ENCODE data around the gene GOSR2.

GOSR2 gene

DNA sequence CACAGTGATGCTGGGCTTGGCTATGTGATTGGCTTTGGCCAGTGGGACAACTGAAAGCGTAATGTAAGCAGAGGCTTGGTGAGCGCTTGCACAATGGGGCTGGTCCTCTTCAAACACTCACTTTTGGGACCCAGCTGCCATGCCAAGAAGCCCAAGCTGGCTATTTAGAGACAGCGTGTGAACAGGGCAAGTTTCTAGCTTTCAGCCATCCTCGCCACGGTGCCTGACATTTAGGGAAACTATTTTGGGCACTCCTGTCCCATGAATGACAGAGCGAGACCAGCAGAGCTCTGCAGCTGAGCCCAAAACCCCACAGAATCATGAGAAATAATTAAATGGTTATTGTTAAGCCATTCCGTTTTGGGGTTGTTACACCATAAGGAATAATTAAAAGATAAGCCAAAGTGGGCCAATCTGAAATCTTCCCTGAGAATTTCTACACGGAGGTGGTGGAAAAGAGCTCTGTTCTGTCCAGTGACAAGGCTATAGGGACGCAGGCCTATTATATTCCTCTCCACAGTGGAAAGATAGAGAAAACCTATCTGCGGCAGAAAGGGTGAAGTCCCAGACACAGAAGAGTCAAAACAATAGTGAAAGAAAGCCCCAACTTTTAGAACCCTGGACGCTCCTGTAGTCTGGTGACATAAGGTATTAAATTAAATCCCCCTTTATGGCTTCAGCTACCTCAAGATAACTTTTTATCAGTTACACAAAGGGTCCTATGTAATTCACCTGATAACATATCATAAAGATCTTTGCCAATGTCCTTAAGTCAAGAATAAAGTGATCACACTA lies 66.9 kb downstream of the GOSR2 start:
- Histone ChIP-seq H3K9me3 (ENCODE audit: control insufficient read depth, low read length) (no peaks in the 10 kb centered on the region), H3K9ac (ENCODE audit: low read length) (no peak overlapping the region), H3K36me3 (ENCODE audit: control insufficient read depth, insufficient read depth, low read length) (no peaks in the 10 kb centered on the region), H3K4me1 (ENCODE audit: control insufficient read depth, insufficient read depth, low read length) (no peaks in the 10 kb centered on the region), H3K27me3 (ENCODE audit: control insufficient read depth, insufficient read depth, low read length) (no peaks in the 10 kb centered on the region), H3K4me3 (ENCODE audit: low read length) (no peak overlapping the region)

- H3K27me3 ChIP-seq (ENCODE audit: control insufficient read depth, insufficient read depth, low read length) = no peaks in the 10 kb centered on the region
- H3K4me1 ChIP-seq (ENCODE audit: control insufficient read depth, insufficient read depth, low read length) = no peaks in the 10 kb centered on the region
- H3K9me3 ChIP-seq (ENCODE audit: control insufficient read depth, low read length) = no peaks in the 10 kb centered on the region
- no peaks in the 10 kb centered on the region for H3K36me3 ChIP-seq (ENCODE audit: control insufficient read depth, insufficient read depth, low read length)
- no peak overlapping the region for H3K4me3 ChIP-seq (ENCODE audit: low read length)
- no peak overlapping the region for H3K9ac ChIP-seq (ENCODE audit: low read length)
Measured at GRCh38 chr17:46991617-46992016, 68.7 kb downstream of the GOSR2 start.
